SK-N-SH treated with all-trans-retinoic acid at 6 μM for 48 hours (cell line): ENCODE measurements around the gene TFEB.

ENCODE experiments used
- ATAC-seq: fragments of 200-7000 bp; cut with Tn5 transposase; 3 replicates; pipeline ENCODE4 v1.9.1; 2020; ENCODE audit warnings: mild to moderate bottlenecking, moderate library complexity
- BACH2 ChIP-seq: fragments of 250-450 bp; sonication (Bioruptor Pico); IDR thresholded peaks from 2 replicates; pipeline ENCODE4 v1.9.0; 2021; ENCODE audit warnings: mild to moderate bottlenecking, borderline replicate concordance
- CREB5 ChIP-seq: fragments of 250-450 bp; sonication (Bioruptor Pico); IDR thresholded peaks from 2 replicates; pipeline ENCODE4 v1.5.1; 2020; ENCODE audit warnings: low read depth, mild to moderate bottlenecking, moderate library complexity
- CSDC2 ChIP-seq: fragments of 250-450 bp; sonication (Bioruptor Pico); IDR thresholded peaks from 2 replicates; pipeline ENCODE4 v1.5.0; 2020; ENCODE audit warnings: mild to moderate bottlenecking, moderate library complexity
- CSRNP3 ChIP-seq: fragments of 250-450 bp; sonication (Bioruptor Pico); IDR thresholded peaks from 2 replicates; pipeline ENCODE4 v1.5.1; 2021; ENCODE audit warnings: mild to moderate bottlenecking, moderate library complexity
- ESRRG ChIP-seq: fragments of 250-450 bp; sonication (Bioruptor Pico); IDR thresholded peaks from 2 replicates; pipeline ENCODE4 v1.6.1; 2021; ENCODE audit warnings: mild to moderate bottlenecking
- GLIS3 ChIP-seq: fragments of 250-450 bp; sonication (Bioruptor Pico); IDR thresholded peaks from 2 replicates; pipeline ENCODE4 v1.5.0; 2020; ENCODE audit warnings: mild to moderate bottlenecking, moderate library complexity
- ISL1 ChIP-seq: fragments of 250-450 bp; sonication (Bioruptor Pico); IDR thresholded peaks from 2 replicates; pipeline ENCODE4 v2.1.2; 2022; ENCODE audit warnings: mild to moderate bottlenecking, moderate library complexity
- POU6F1 ChIP-seq: fragments of 250-450 bp; sonication (Bioruptor Pico); IDR thresholded peaks from 2 replicates; pipeline ENCODE4 v1.8.0; 2021; ENCODE audit warnings: low read depth, mild to moderate bottlenecking, moderate library complexity, borderline replicate concordance
- PPARA ChIP-seq: fragments of 250-450 bp; sonication (Bioruptor Pico); IDR thresholded peaks from 2 replicates; pipeline ENCODE4 v1.5.0; 2020; ENCODE audit warnings: mild to moderate bottlenecking, borderline replicate concordance
- SNAI2 ChIP-seq: fragments of 250-450 bp; sonication (Bioruptor Pico); IDR thresholded peaks from 2 replicates; pipeline ENCODE4 v1.5.0; 2020; ENCODE audit warnings: mild to moderate bottlenecking, moderate library complexity
- TCF4 ChIP-seq: fragments of 250-450 bp; sonication (Bioruptor Pico); IDR thresholded peaks from 2 replicates; pipeline ENCODE4 v1.8.0; 2021; ENCODE audit warnings: mild to moderate bottlenecking, moderate library complexity, borderline replicate concordance
- TOX ChIP-seq: fragments of 250-450 bp; sonication (Bioruptor Pico); IDR thresholded peaks from 2 replicates; pipeline ENCODE4 v1.8.0; 2021; ENCODE audit warnings: mild to moderate bottlenecking, moderate library complexity, borderline replicate concordance
- TSHZ2 ChIP-seq: fragments of 250-450 bp; sonication (Bioruptor Pico); IDR thresholded peaks from 2 replicates; pipeline ENCODE4 v1.5.0; 2020; ENCODE audit warnings: mild to moderate bottlenecking, moderate library complexity
- ZFP3 ChIP-seq: fragments of 250-450 bp; sonication (Bioruptor Pico); IDR thresholded peaks from 2 replicates; pipeline ENCODE4 v1.5.0; 2020; ENCODE audit warnings: mild to moderate bottlenecking, moderate library complexity
- ZNF565 ChIP-seq: fragments of 450-650 bp; formaldehyde crosslinking; conservative IDR thresholded peaks from 2 replicates; pipeline ENCODE4 v1.5.0; 2020; ENCODE audit warnings: low read depth, mild to moderate bottlenecking, moderate library complexity
- ZNF70 ChIP-seq: fragments of 450-650 bp; formaldehyde crosslinking; IDR thresholded peaks from 2 replicates; pipeline ENCODE4 v1.5.0; 2020; ENCODE audit warnings: mild to moderate bottlenecking, moderate library complexity
- ZNF8 ChIP-seq: fragments of 450-650 bp; formaldehyde crosslinking; IDR thresholded peaks from 2 replicates; pipeline ENCODE4 v1.5.0; 2020; ENCODE audit warnings: mild to moderate bottlenecking, moderate library complexity
- TF ChIP-seq, protein P1 (sequence below): fragments of 250-450 bp; sonication (Bioruptor Pico); IDR thresholded peaks from 2 replicates; pipeline ENCODE4 v1.8.0; 2020; ENCODE audit warnings: mild to moderate bottlenecking, moderate library complexity, borderline replicate concordance

The TFEB gene

DNA sequence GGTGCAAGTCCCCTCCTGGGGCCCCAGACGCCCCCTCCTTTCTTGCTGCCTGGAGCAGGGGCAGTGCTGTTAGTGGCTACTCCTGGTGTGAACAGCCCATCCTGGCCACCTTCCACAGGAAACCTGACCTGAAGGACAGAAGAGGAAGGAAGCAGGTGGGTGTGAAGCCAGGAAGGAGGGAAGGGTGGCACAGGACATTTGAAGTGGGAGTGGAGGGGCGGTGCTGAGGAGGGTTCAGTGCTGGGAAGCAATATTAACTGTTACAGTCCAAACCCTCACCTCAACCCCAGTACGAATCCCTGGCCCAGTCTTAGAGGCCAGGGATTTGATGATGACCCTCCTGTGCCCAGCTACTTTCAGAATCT, 45.9 kb upstream of the TFEB start:
- TF ChIP-seq ZNF70 (CRISPR knock-in tag): no peak
- TF ChIP-seq CSDC2 (CRISPR knock-in tag): no peak
- no peak for TF ChIP-seq SNAI2 (CRISPR knock-in tag)
- TF ChIP-seq PPARA (CRISPR knock-in tag): no peak
- no peak for TF ChIP-seq TOX (CRISPR knock-in tag)
- no peak for TF ChIP-seq ZFP3 (CRISPR knock-in tag)
- TF ChIP-seq POU6F1 (CRISPR knock-in tag): no peak
- no peak for TF ChIP-seq CREB5 (CRISPR knock-in tag)
- TF ChIP-seq GLIS3 (CRISPR knock-in tag): no peak
- no peak for TF ChIP-seq ISL1 (CRISPR knock-in tag)
- no peak for ATAC-seq

DNA sequence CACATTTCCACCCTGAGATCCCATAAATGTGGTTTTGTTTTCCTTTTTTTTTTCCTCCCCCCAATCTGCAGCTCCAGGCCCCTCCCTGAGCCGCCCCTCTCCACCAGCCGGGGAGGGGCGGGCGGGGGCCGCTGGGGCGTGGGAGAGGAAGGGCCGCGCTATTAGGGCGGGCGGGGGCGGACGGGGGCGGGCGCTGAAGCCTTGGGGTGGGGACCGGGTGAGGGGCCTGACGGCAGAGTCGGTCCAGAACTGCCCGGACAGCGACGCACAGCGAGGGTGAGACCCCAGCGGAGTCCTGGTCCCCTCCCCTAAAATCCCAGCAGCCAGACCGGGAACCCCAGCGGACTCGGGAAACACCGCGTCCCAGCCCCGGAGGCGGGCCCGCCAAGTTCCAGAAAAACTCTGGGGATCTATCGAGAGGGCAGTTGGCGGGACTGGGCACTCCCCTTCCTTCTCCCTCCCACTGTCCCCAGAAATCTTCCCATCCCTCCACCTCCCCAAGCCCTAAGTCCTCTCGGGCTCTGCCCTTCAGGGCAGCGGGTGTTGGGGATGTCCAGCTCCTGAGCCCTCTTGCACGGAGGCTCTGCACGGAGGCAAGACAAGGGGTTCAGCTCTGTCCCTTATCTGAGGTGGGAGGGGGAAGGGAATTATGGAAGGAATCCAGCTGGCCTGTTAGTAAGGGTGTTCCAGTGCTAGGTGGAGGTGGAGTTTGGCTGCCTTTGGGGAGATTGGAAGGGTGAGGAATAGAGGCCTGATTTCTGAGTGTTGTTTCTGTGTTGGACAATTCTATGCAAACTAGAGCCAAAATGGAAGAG, 45.4 kb upstream of the TFEB start, which contains the start of gene PRICKLE4:
Gene PRICKLE4 (plus strand): TSS at position 232 of the 815 bp plus-strand sequence. CDS start 2,692 bp downstream, outside the sequence.
- TF ChIP-seq PPARA (CRISPR knock-in tag) (no peak), ZFP3 (CRISPR knock-in tag) (no peak), POU6F1 (CRISPR knock-in tag) (no peak), ZNF8 (CRISPR knock-in tag) (no peak), ESRRG (CRISPR knock-in tag) (no peak), ISL1 (CRISPR knock-in tag) (no peak), TCF4 (CRISPR knock-in tag) (no peak), CSRNP3 (CRISPR knock-in tag) (no peak), TSHZ2 (CRISPR knock-in tag) (no peak), TOX (CRISPR knock-in tag) (no peak), ZNF70 (CRISPR knock-in tag) (no peak), CREB5 (CRISPR knock-in tag) (no peak), CSDC2 (CRISPR knock-in tag) (no peak), ZNF565 (CRISPR knock-in tag) (no peak), BACH2 (CRISPR knock-in tag) (no peak)
- TF ChIP-seq, protein P1, sequence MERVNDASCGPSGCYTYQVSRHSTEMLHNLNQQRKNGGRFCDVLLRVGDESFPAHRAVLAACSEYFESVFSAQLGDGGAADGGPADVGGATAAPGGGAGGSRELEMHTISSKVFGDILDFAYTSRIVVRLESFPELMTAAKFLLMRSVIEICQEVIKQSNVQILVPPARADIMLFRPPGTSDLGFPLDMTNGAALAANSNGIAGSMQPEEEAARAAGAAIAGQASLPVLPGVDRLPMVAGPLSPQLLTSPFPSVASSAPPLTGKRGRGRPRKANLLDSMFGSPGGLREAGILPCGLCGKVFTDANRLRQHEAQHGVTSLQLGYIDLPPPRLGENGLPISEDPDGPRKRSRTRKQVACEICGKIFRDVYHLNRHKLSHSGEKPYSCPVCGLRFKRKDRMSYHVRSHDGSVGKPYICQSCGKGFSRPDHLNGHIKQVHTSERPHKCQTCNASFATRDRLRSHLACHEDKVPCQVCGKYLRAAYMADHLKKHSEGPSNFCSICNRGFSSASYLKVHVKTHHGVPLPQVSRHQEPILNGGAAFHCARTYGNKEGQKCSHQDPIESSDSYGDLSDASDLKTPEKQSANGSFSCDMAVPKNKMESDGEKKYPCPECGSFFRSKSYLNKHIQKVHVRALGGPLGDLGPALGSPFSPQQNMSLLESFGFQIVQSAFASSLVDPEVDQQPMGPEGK (CRISPR knock-in tag): no peak
- TF ChIP-seq, all 23 proteins: peak for 0
- peak; percentile 58 for ATAC-seq
